ENCODE results near the gene CDH11.

Gene CDH11

GRCh38 chr16:65071433-65072311 lies 50.2 kb downstream of the CDH11 start:
- Histone ChIP-seq H4K20me1 (ENCODE audit: insufficient read depth, low read length) (no peaks in the 10 kb centered on the region), H3K9ac (ENCODE audit: low read length) (no peak overlapping the region), H3K27ac (ENCODE audit: low read length) (no peak overlapping the region), H2AFZ (ENCODE audit: low read depth, low read length) (no peak overlapping the region), H3K27me3 (ENCODE audit: low read depth, low read length) (no peaks in the 10 kb centered on the region), H3K4me3 (ENCODE audit: low read length) (no peak overlapping the region), H3K9me3 (ENCODE audit: insufficient read depth, low read length) (no peaks in the 10 kb centered on the region), H3K36me3 (replicated peaks; ENCODE audit: low read depth, low read length) (no peaks in the 10 kb centered on the region), H3K4me1 (ENCODE audit: low read length) (no peaks in the 10 kb centered on the region), H3K79me2 (ENCODE audit: low read length) (no peaks in the 10 kb centered on the region), H3K4me2 (ENCODE audit: low read length) (no peak overlapping the region)
- TF ChIP-seq EZH2phosphoT487 (IDR thresholded peaks at IDR 0.05; ENCODE audit: low read depth) (no peak), CTCF (IDR thresholded peaks at IDR 0.05; ENCODE audit: low read depth, low read length) (no peak)

- H3K79me2 ChIP-seq (ENCODE audit: low read length), result no peaks in the 10 kb centered on the region
- H4K20me1 ChIP-seq (ENCODE audit: insufficient read depth, low read length), result no peaks in the 10 kb centered on the region
- H2AFZ ChIP-seq (ENCODE audit: low read depth, low read length), result no peak overlapping the region
- no peaks in the 10 kb centered on the region for H3K4me1 ChIP-seq (ENCODE audit: low read length)
- no peaks in the 10 kb centered on the region for H3K9me3 ChIP-seq (ENCODE audit: insufficient read depth, low read length)
- H3K27me3 ChIP-seq (ENCODE audit: low read depth, low read length), result no peaks in the 10 kb centered on the region
- no peak overlapping the region for H3K4me2 ChIP-seq (ENCODE audit: low read length)
- no peaks in the 10 kb centered on the region for H3K36me3 ChIP-seq (replicated peaks; ENCODE audit: low read depth, low read length)
- H3K9ac ChIP-seq (ENCODE audit: low read length), result no peak overlapping the region
- TF ChIP-seq CTCF (IDR thresholded peaks at IDR 0.05; ENCODE audit: low read depth, low read length), result no peak
- TF ChIP-seq EZH2phosphoT487 (IDR thresholded peaks at IDR 0.05; ENCODE audit: low read depth), result no peak
- H3K27ac ChIP-seq (ENCODE audit: low read length), result no peak overlapping the region
- no peak overlapping the region for H3K4me3 ChIP-seq (ENCODE audit: low read length)
Measured at GRCh38 chr16:65070831-65071432, 50.9 kb downstream of the CDH11 start.

- Histone ChIP-seq H3K79me2 (ENCODE audit: low read length) (no peaks in the 10 kb centered on the region), H3K27ac (ENCODE audit: low read length) (no peak overlapping the region), H3K36me3 (replicated peaks; ENCODE audit: low read depth, low read length) (no peaks in the 10 kb centered on the region), H3K27me3 (ENCODE audit: low read depth, low read length) (no peaks in the 10 kb centered on the region), H3K9me3 (ENCODE audit: insufficient read depth, low read length) (no peaks in the 10 kb centered on the region), H3K4me2 (ENCODE audit: low read length) (no peak overlapping the region), H4K20me1 (ENCODE audit: insufficient read depth, low read length) (no peaks in the 10 kb centered on the region), H3K4me1 (ENCODE audit: low read length) (no peaks in the 10 kb centered on the region), H3K9ac (ENCODE audit: low read length) (no peak overlapping the region), H3K4me3 (ENCODE audit: low read length) (no peak overlapping the region), H2AFZ (ENCODE audit: low read depth, low read length) (no peak overlapping the region)
- no peak for TF ChIP-seq CTCF (IDR thresholded peaks at IDR 0.05; ENCODE audit: low read depth, low read length)
- TF ChIP-seq EZH2phosphoT487 (IDR thresholded peaks at IDR 0.05; ENCODE audit: low read depth), result no peak
Measured at GRCh38 chr16:65069766-65070165, 52.1 kb downstream of the CDH11 start.

GRCh38 chr16:65069065-65069464 lies 52.8 kb downstream of the CDH11 start:
- no peak overlapping the region for H3K9ac ChIP-seq (ENCODE audit: low read length)
- no peak overlapping the region for H3K4me3 ChIP-seq (ENCODE audit: low read length)

More at GRCh38 chr16:65069065-65069464, 52.8 kb downstream of the CDH11 start:
- Histone ChIP-seq H3K4me2 (ENCODE audit: low read length) (no peak overlapping the region), H3K79me2 (ENCODE audit: low read length) (no peaks in the 10 kb centered on the region), H3K9me3 (ENCODE audit: insufficient read depth, low read length) (no peaks in the 10 kb centered on the region), H4K20me1 (ENCODE audit: insufficient read depth, low read length) (no peaks in the 10 kb centered on the region), H3K36me3 (replicated peaks; ENCODE audit: low read depth, low read length) (no peaks in the 10 kb centered on the region), H3K4me1 (ENCODE audit: low read length) (no peaks in the 10 kb centered on the region), H3K27me3 (ENCODE audit: low read depth, low read length) (no peaks in the 10 kb centered on the region), H3K27ac (ENCODE audit: low read length) (no peak overlapping the region), H2AFZ (ENCODE audit: low read depth, low read length) (no peak overlapping the region)
- TF ChIP-seq CTCF (IDR thresholded peaks at IDR 0.05; ENCODE audit: low read depth, low read length), result no peak
- no peak for TF ChIP-seq EZH2phosphoT487 (IDR thresholded peaks at IDR 0.05; ENCODE audit: low read depth)
